HK-2 (cell line): Measurements from ENCODE around the gene DEFB110.

Source experiments
- DNase-seq: peaks from one replicate; pipeline ENCODE4 v3.0.0-alpha.2; 2018; ENCODE audit not compliant: unreplicated experiment

DEFB110 gene

GRCh38 chr6:50021894-50022293, at the start of gene DEFB110:
TSS of gene DEFB110 (minus strand) at chr6:50021994. CDS start at chr6:50021935, 59 bp downstream.
- no peak for DNase-seq

DNA sequence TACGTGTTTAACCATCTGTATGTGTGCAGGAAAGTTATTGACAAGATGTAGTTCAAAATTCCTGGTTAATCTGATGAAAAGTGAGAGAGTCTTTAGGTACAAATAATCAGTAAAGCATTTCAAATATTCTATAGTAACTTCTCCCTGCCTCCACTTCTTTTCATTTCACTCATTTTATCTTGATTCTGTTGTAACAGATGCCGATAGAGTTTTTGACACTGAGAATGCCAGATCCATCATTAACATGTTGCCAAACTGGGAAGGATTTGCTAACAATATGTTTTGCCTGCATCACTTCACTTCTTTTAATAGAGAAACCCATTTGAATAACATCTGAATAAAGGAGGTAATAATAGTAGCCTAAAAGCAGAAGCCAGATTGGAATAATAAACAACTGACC, 48.3 kb upstream of the DEFB110 start:
- no peak for DNase-seq

DNA sequence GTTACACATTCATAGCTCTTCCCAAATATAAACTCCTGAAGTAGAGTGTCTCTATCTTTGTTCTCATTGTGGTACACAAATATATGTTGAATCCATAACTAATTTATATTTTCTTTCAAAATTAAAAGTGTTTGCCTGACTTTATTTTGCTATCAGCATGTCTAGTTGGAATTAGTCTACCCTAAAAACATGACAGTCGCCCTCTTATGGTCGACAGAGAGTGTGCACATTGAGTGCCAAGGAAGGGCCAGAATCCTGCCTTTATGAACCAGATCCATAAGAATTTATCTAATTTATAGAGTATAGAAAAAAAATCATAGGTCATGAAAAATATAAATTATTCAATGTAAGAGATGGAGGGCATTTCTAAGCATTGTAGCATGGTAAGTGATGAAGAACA, 40.3 kb upstream of the DEFB110 start:
- DNase-seq, result no peak

DNA sequence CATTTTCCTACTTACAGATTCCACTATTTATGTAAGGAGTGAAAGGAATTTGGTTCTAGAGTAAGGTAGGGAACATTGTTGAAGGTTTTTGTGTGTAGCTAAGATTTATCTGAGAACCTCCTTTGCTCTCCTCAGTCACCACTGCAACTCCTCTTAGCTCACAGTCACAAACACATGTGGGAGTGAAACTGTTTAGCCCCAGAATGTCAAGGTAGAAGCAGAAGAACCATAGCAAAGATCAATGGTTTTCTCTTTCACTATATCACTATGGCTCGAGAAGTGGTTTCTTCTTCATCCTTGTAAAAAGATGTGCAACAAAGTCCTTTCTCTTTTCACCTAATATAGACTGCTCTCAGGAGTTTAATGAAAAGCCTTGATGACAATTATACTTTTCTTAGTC, 34.4 kb upstream of the DEFB110 start:
- DNase-seq, result no peak

DNA sequence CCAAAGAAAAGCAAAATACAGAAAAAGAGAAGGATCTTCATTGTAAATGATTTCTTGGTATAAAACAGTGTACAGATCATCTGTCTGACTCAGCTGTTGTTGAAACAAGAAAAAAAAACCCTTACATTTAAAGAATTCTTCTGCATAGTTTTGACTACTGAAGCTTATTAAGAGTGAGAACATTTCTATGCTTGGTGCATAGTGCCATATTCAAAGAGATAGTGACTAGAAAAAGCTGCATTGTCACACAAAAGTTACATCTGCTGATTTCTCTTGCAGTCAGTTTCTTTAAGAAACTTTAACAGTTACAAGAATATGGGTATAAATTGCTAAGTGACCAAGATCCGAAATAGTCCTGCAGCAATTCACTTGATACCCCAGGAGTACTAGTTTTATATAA, 28.0 kb upstream of the DEFB110 start, which contains the start of gene DEFB112:
DEFB112 (minus strand) TSS at position 101 of the 400 bp plus-strand sequence; CDS start at position 41, 60 bp downstream.
- DNase-seq, result no peak

DNA sequence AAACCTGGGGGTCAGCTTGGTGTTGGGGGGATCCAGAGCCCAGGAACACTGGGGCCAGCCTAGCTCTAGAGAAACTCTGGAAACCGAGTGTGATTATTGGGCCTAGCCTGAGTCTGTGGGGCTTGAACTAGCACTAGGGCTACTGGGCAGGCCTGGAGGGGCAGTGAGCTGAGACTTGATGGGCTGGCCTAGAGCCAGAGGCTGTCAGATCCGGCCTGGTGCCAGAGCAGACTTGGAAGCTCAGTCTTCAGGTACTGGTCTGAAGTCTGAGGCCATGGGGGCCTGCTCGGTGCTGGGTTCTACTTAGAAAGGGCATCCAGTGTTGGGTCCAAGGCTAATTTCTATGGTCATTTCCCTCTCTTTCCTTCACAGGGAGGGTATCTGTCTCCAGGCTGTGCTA, 25.2 kb upstream of the DEFB110 start:
- DNase-seq, result no peak

- DNase-seq, result no peak
These were observed 9.2 kb upstream of the DEFB110 start for GRCh38 chr6:50030777-50031562.

GRCh38 chr6:50030350-50030749, 8.6 kb upstream of the DEFB110 start:
- DNase-seq, result no peak

GRCh38 chr6:50025258-50025657, 3.5 kb upstream of the DEFB110 start:
- no peak for DNase-seq

GRCh38 chr6:50007819-50008218, 14.0 kb downstream of the DEFB110 start:
- DNase-seq, result no peak

DNA sequence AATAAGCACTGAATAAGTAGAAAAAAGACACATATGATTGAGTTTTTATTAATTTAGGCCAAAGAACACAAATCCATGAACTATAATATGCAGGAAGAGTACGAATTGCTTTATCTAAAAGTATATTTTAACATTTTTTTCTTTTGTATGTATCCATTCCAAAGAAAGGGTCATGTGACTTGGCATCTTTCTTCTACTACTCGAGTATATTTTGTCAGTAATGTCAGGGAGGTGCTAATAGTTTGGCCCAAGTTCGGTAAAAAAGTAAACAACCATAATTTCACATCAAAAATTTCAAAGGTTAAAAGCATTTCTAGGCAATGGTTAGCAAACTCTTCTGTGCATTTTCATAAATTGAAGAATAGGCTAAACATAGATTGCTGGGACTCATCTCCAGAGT, 18.7 kb downstream of the DEFB110 start:
- DNase-seq, result no peak

GRCh38 chr6:49995278-49995677, 26.5 kb downstream of the DEFB110 start:
- no peak for DNase-seq

DNA sequence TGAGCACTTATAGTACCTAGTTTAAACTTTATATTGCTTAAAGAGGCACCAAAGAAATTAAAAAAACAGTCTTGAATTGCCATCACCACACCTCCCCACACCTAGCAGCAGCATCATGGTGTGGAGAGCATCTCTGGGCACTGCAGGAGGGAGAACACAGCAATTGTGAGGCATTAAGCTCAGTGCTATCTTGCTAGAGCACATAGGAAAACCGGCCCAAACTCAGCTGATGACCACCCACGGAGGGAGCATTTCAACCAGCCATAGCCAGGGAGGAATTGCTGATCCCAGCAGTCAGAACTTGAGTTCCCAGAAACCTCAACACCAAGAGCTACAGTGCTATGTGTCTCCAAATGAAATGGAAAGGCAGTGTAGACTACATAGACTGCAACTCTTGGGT, 32.9 kb downstream of the DEFB110 start:
- no peak for DNase-seq

DNA sequence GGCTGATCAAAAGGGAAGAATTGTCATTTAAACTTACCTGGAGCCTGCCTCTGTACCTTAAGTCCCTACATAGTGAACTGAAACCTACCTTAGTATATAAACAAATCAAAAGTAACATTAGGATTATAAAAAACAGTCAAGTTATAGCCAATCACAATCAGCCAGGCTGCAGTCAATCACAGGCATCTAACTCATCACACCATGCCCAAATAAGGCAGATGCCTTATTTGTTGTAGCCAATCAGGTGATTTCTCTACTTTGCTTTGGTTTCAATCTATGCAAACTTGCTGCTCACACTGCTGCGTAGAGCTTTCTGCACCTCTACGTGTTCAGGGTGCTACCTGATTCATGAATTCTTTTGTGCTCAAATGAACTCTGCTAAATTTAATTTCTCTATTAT, 34.0 kb downstream of the DEFB110 start:
- no peak for DNase-seq

DNA sequence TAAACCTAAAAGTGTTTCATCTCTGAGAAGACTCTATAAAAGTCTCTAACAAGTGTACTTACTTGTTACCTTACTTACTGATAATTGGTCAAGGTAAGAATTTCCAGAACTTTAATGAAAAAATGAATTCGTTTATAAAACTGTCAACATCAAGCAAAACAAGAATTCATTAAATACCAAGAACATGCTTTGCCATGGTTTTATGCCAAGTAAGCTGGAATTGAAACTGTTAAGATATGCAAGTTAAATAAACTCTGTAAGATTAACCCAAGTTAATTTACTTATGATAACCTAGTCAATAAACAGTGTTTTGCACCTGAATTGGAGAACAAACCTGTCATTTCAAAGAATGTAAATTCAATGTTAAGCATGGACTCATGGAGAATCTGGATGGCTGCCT, 35.2 kb downstream of the DEFB110 start:
- DNase-seq, result no peak

DNA sequence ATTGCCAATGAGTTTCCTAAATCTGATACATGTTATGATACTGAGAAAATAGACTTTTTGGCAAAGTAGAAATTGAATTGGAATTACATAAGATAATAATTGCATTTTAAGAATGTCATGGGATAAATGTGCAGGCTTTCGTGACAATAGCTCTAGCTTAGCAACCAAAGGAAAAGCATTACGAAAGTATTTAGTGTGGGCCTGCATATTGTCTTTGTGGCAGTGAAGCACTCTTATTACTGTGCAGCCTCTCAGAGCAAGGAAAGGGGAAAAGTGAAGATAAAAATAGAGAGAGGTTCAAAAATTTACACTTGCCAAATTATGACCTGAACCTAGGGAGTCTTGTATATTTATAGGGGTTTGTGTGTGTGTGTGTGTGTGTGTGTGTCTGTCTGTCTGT, 39.7 kb downstream of the DEFB110 start:
- no peak for DNase-seq

DNA sequence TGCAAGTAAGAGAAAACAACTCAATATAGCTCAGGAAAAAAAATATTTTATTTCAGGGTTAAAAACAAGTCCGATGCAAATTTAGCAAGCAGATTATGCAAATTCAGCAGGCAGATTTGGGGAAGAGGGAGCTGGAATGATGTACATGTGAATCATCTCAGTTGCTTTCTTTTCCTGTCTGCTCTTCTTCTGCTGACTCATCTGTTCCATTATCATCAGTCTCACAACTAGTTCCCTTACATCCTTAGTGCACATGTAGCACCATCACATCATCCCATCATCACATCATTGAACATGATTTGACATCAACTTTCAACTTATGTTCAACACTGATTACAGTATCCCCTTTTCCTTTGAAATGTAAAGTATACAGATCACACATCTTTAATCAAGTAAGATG, 40.9 kb downstream of the DEFB110 start:
- no peak for DNase-seq

DNA sequence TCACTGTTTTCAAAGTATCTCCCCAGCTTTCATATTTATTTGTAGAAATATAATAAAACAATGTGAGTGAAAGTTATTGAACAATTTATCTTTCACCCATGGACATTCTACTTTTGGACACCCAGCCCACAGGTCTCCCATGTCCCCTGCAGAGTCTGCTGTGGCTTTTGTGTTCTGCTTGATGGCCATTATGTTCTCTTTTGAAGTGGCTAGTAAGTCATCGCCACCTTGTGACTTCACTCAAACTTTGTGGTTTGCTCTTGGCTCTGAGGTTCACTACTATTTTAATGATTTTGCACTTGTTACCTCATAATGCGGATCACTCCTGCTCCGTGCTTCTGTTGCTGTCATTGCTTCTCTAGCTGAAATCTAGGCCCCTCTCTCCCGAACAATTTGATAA, 42.2 kb downstream of the DEFB110 start:
- DNase-seq, result no peak

DNA sequence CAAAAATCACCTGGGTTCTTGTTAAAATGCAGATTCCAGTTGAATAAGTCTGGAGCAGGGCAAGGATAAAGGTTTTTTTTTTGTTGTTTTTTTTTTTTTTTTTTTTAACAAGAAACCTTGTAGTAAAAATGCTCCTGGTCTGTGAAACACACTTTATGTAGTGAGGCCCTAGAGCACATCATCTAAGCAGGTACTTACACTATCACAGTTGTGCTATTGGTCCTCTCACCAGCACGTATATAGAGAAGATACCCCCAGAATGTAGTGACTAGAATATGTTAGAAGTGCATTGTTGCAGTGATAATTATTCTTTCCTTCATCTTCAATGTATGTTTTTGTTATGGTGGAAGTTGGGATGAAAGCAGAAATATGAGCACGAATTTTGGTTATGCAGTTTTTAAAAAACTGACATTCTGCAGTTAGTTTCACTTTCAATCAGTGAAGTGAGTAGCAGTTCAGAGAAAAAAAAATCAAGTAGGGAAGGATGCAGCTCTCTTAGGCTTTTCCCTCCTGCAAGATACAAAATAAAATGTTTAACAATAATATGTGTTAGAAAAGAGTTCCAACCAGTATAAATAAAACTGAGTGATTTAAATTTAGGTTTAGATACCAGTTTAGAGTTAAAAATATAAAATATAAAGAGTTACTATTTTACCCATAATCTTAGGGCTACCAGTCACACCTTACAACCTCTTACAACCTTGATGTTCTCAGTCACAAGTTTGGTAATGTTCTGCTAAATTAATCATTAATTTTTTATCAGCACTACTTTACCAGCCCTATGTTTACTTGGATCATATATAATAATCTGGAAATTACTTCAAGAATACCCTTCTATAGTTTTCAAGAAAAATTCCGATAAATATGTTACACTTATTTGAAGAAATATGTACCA, 43.2 kb downstream of the DEFB110 start:
- DNase-seq, result no peak

GRCh38 chr6:49969605-49970004, 52.2 kb downstream of the DEFB110 start, which contains the start of gene DEFB113:
TSS of gene DEFB113 (minus strand) at chr6:49969625. CDS start at chr6:49969625, 0 bp downstream.
- no peak for DNase-seq
